DOHH2 (cell line): ENCODE results near the gene TOMM6.

Experiments used
- H3F3A ChIP-seq: fragments of 200-600 bp; sonication (generic), shearing (Covaris generic); 2 replicates; pipeline ENCODE4 v1.6.0; 2016; ENCODE audit warnings: antibody characterized with exemption, mild to moderate bottlenecking; ENCODE audit not compliant: control insufficient read depth, insufficient read depth
- H3K27ac ChIP-seq: fragments of 200-600 bp; sonication (generic); 2 replicates; pipeline ENCODE4 v1.5.1; 2014; ENCODE audit warnings: low read depth, mild to moderate bottlenecking, low read length, moderate library complexity
- H3K27me3 ChIP-seq: fragments of 200-600 bp; sonication (generic); 2 replicates; pipeline ENCODE4 v1.6.1; 2014; ENCODE audit warnings: mild to moderate bottlenecking, low read length, mixed read lengths; ENCODE audit not compliant: control insufficient read depth
- H3K36me3 ChIP-seq: fragments of 200-600 bp; sonication (generic); 2 replicates; pipeline ENCODE4 v1.6.1; 2014; ENCODE audit warnings: mild to moderate bottlenecking, low read length, moderate library complexity, mixed read lengths; ENCODE audit not compliant: control insufficient read depth
- H3K4me1 ChIP-seq: fragments of 200-600 bp; sonication (generic); 2 replicates; pipeline ENCODE4 v1.6.1; 2014; ENCODE audit warnings: mild to moderate bottlenecking, low read length, mixed read lengths; ENCODE audit not compliant: control insufficient read depth
- H3K4me2 ChIP-seq: fragments of 200-600 bp; sonication (generic); 2 replicates; pipeline ENCODE4 v1.6.0; 2014; ENCODE audit warnings: mild to moderate bottlenecking, low read length, moderate library complexity
- H3K4me3 ChIP-seq: fragments of 200-600 bp; sonication (generic); 2 replicates; pipeline ENCODE4 v1.5.1; 2014; ENCODE audit warnings: mild to moderate bottlenecking, low read length, mixed read lengths
- H3K79me2 ChIP-seq: fragments of 200-600 bp; sonication (generic); 2 replicates; pipeline ENCODE4 v1.6.1; 2014; ENCODE audit warnings: mild to moderate bottlenecking, low read length, mixed read lengths; ENCODE audit not compliant: control insufficient read depth
- H3K9me2 ChIP-seq: fragments of 200-600 bp; sonication (generic); replicated peaks from 2 replicates; pipeline ENCODE4 v1.6.1; 2014; ENCODE audit warnings: mild to moderate bottlenecking, low read length, mixed read lengths; ENCODE audit not compliant: control insufficient read depth
- H3K9me3 ChIP-seq: fragments of 200-600 bp; sonication (generic); 2 replicates; pipeline ENCODE4 v1.6.1; 2014; ENCODE audit warnings: antibody characterized with exemption, low read length, mixed read lengths; ENCODE audit not compliant: control insufficient read depth, insufficient read depth
- H4K20me1 ChIP-seq: fragments of 200-600 bp; sonication (generic); 2 replicates; pipeline ENCODE4 v1.6.0; 2014; ENCODE audit warnings: low read depth, mild to moderate bottlenecking, antibody characterized with exemption, low read length, moderate library complexity; ENCODE audit not compliant: control insufficient read depth, insufficient read depth
- EZH2phosphoT487 ChIP-seq: fragments of 200-600 bp; sonication (generic); IDR thresholded peaks from 2 replicates; pipeline ENCODE4 v1.6.1; 2017; ENCODE audit warnings: borderline replicate concordance, mild to moderate bottlenecking, antibody characterized with exemption, low read length, moderate library complexity, mixed read lengths
- TF ChIP-seq, protein P1 (sequence below): fragments of 200-600 bp; sonication (generic); IDR thresholded peaks from one replicate; pipeline ENCODE4 v1.5.1; 2014; ENCODE audit warnings: antibody characterized with exemption, mild to moderate bottlenecking, low read depth, low read length; ENCODE audit not compliant: poor library complexity, severe bottlenecking

TOMM6 gene

DNA sequence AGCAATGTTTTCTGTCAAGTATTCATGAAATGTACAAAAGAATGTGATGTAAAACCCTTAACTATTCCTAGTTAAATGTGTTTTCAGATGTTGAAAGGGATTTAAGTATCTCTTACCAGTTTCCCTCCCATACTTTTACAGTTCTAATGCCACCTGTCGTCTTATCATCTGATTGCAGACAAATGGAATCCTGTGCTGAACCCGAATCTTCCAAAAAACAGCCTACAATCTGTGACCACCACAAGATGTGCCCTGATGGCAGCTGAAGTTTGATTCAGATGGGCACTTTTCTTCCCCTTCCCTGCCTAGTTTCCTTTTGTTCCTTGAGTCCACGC, 1.9 kb downstream of the TOMM6 start:
- H3K4me3 ChIP-seq, result peak overlapping the region; percentile 77
- no peaks in the 10 kb centered on the region for H3K27me3 ChIP-seq
- peaks cover 29% of the 10 kb centered on the region for H3F3A ChIP-seq
- H3K9me3 ChIP-seq, result no peaks in the 10 kb centered on the region
- H3K4me2 ChIP-seq, result peak overlapping the region; percentile 53
- TF ChIP-seq, protein P1, sequence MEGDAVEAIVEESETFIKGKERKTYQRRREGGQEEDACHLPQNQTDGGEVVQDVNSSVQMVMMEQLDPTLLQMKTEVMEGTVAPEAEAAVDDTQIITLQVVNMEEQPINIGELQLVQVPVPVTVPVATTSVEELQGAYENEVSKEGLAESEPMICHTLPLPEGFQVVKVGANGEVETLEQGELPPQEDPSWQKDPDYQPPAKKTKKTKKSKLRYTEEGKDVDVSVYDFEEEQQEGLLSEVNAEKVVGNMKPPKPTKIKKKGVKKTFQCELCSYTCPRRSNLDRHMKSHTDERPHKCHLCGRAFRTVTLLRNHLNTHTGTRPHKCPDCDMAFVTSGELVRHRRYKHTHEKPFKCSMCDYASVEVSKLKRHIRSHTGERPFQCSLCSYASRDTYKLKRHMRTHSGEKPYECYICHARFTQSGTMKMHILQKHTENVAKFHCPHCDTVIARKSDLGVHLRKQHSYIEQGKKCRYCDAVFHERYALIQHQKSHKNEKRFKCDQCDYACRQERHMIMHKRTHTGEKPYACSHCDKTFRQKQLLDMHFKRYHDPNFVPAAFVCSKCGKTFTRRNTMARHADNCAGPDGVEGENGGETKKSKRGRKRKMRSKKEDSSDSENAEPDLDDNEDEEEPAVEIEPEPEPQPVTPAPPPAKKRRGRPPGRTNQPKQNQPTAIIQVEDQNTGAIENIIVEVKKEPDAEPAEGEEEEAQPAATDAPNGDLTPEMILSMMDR, result no peak
- no peak for TF ChIP-seq EZH2phosphoT487
- no peak overlapping the region for H3K27ac ChIP-seq
- H3K79me2 ChIP-seq, result peaks cover 42% of the 10 kb centered on the region
- no peaks in the 10 kb centered on the region; the same call in 1 of the 2 replicates for H4K20me1 ChIP-seq
- H3K4me1 ChIP-seq, result peaks cover 31% of the 10 kb centered on the region
- H3K9me2 ChIP-seq, result no peaks in the 10 kb centered on the region
- H3K36me3 ChIP-seq, result peaks cover 52% of the 10 kb centered on the region

DNA sequence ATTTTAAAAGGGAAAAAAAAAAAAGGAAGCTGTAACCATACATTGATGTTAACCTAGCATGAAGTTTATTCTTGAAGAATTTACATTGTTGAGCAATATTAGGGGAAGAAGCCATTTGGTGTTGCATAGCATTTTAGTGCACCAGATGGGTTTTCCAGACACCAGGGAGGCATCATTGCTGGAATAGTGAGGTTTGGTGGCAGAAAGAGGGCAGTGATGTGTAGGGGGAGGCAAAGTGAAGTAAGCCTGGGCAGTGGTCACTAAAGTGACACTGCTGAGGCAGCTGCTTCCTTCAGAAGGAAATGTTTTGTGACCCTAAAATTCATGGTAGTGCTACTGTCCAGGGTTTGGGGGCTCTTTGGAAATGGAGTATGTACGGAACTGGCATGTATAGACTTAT, 2.6 kb downstream of the TOMM6 start:
- Histone ChIP-seq H3K27me3 (no peaks in the 10 kb centered on the region), H3K36me3 (peaks cover 52% of the 10 kb centered on the region), H3K79me2 (peaks cover 42% of the 10 kb centered on the region), H3K9me2 (no peaks in the 10 kb centered on the region), H3K4me2 (no peak overlapping the region), H3K4me3 (no peak overlapping the region), H3K9me3 (no peaks in the 10 kb centered on the region), H3F3A (peaks cover 29% of the 10 kb centered on the region), H3K4me1 (peaks cover 24% of the 10 kb centered on the region), H4K20me1 (no peaks in the 10 kb centered on the region; the same call in 1 of the 2 replicates), H3K27ac (no peak overlapping the region)
- no peak for TF ChIP-seq EZH2phosphoT487
- TF ChIP-seq, protein P1, result no peak

DNA sequence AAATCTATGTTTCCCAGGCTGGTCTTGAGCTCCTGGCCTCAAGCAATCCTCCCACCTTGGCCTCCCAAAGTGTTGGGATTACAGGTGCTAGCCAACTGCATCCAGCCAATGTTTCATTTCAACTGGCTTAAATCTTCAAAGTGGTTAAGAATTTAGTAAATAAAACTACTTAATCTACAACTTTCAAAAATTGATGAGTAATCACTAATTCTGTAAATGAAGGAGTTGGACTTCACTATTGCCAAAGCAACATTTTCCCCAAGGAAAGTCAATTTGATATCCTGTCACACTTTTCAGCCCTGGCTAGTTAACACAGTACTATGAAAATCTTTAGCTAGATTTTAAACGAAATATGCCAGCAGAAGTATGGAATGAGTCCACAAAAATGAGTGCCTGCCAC, 3.8 kb downstream of the TOMM6 start:
- Histone ChIP-seq H3K79me2 (peaks cover 37% of the 10 kb centered on the region), H3K4me1 (peaks cover 11% of the 10 kb centered on the region), H3K36me3 (peaks cover 59% of the 10 kb centered on the region), H3K4me3 (no peak overlapping the region), H3K27me3 (no peaks in the 10 kb centered on the region), H3K9me2 (no peaks in the 10 kb centered on the region), H3F3A (peaks cover 29% of the 10 kb centered on the region), H3K4me2 (no peak overlapping the region), H4K20me1 (no peaks in the 10 kb centered on the region; the same call in 1 of the 2 replicates), H3K27ac (no peak overlapping the region), H3K9me3 (no peaks in the 10 kb centered on the region)
- TF ChIP-seq, protein P1, result no peak
- no peak for TF ChIP-seq EZH2phosphoT487
